Adrenal gland (tissue), 12 donors: ENCODE results near the gene ELK1. TPM values are rescaled to one million over a fixed set of nuclear protein-coding genes. Genes with fewer than 3 reads are reported as not detected.

ENCODE experiments used
- DNase-seq, 7 donors: peaks; one replicate each; pipeline ENCODE4 v3.0.0-alpha.2; 2019 to 2020
- H3K27ac ChIP-seq, 5 donors: fragments of 200-600 bp; sonication (generic) in 4 of 5; 1 replicate in 3 of 5; 2 replicates in 2 of 5; pipeline versions ENCODE4 v1.5.1 to v1.8.0; 2016 to 2020; ENCODE audit warnings: mild to moderate bottlenecking in 1 of 5
- H3K27me3 ChIP-seq: fragments of 200-600 bp; 2 replicates; pipeline ENCODE4 v1.8.0; 2021
- H3K36me3 ChIP-seq, 2 donors: fragments of 200-600 bp; replicated peaks in 1 of 2; 1 replicate in 1 of 2; 2 replicates in 1 of 2; pipeline versions ENCODE4 v1.5.1 to v1.8.0; 2018 to 2022
- H3K4me1 ChIP-seq, 2 donors: fragments of 200-600 bp; replicated peaks in 1 of 2; 1 replicate in 1 of 2; 2 replicates in 1 of 2; pipeline versions ENCODE4 v1.5.1 to v1.8.0; 2018 to 2021
- H3K4me3 ChIP-seq, 4 donors: fragments of 200-600 bp; sonication (generic) in 3 of 4; one replicate each; pipeline ENCODE4 v1.5.1; 2016 to 2018
- H3K9me3 ChIP-seq, 3 donors: fragments of 200-600 bp; sonication (generic) in 1 of 3; replicated peaks in 1 of 3; 1 replicate in 2 of 3; 2 replicates in 1 of 3; pipeline versions ENCODE4 v1.5.1 to v1.8.0; 2016 to 2021
- CTCF ChIP-seq, 6 experiments: fragments of 450-650 bp in 4 of 6; fragments of 200-600 bp in 2 of 6; sonication (generic) in 1 of 6; IDR thresholded peaks; 1 replicate in 5 of 6; 2 replicates in 1 of 6; pipeline versions ENCODE4 v1.5.1 to v1.8.0; 2016 to 2021; ENCODE audit warnings: antibody characterized with exemption in 6 of 6, mild to moderate bottlenecking in 2 of 6, moderate library complexity in 1 of 6
- POLR2A ChIP-seq, 2 donors: fragments of 450-650 bp; IDR thresholded peaks; one replicate each; pipeline ENCODE4 v1.6.1; 2017; ENCODE audit warnings: antibody characterized with exemption in 2 of 2, mild to moderate bottlenecking in 2 of 2, moderate library complexity in 1 of 2
- WGBS, 4 donors: extraction: QIAGEN DNeasy Blood & Tissue Kit in 2 of 4; methylation state at CpG; one replicate each; pipeline versions ENCODE4 v1.1.5 to v1.1.7; 2013 to 2017; 5-methylcytosine and 5-hydroxymethylcytosine counted together
- intact Hi-C, 2 donors: fragments of 100-400 bp; cut with DNase I; formaldehyde crosslinking; loops; one replicate each; pipeline versions ENCODE4 v1.14.1 to v1.15.0; 2022 to 2023
- polyA plus RNA-seq, 3 donors: library from polyadenylated mRNA; stranded (reverse); fragments of 200-250 nt in 2 of 3; fragments of 350-450 nt in 1 of 3; fragmentation: Illumina TruSeq in 1 of 3; extraction: RNeasy Lipid Tissue Mini Kit (QIAGEN cat#74804) in 1 of 3; gene quantifications; one replicate each; pipeline ENCODE4 v1.2.3, GENCODE V29; 2013 to 2014
- total RNA-seq, 9 donors: library from RNA; depleted of rRNA in 4 of 9; stranded (reverse); fragments of >200 nt in 4 of 9; fragments of 120-200 nt in 1 of 9; fragmentation: NEBNext Ultra II Directional in 1 of 9; extraction: Animal tissue kit (Norgen Biotek cat#: 25700) in 1 of 9; gene quantifications; one replicate each; pipeline versions ENCODE4 v1.1.0 to v1.2.4, GENCODE V29; 2013 to 2023
- donor health status: healthy with polysubstance abuse.
- donor health status: Bipolar disorder and iron deficiency.
- donor health status: DM: yes; HTN: yes; CAD: no.
- donor health status: DM: no; HTN: no; CAD: no.
- donor health status: DM: no; HTN: no; CAD: no.
- donor health status: DM: yes; HTN: yes; CAD: no.

ELK1 gene
- total and polyA plus RNA-seq, 12 donors, result 21.6 to 78.8 (median 46.3) TPM

GRCh38 chrX:47633689-47634590 lies 16.4 kb downstream of the ELK1 start:
- peak in 1 of 7 donors; percentile 39 for DNase-seq
- TF ChIP-seq POLR2A (IDR thresholded peaks at IDR 0.05) (no peak), CTCF (IDR thresholded peaks at IDR 0.05) (no peak)
- 55 to 62% (median 59%) methylated on average over 14 of the region's 14 CpGs for WGBS, 4 donors
- no peaks in the 10 kb centered on the region for H3K9me3 ChIP-seq
- H3K4me3 ChIP-seq, result no peak overlapping the region
- intact Hi-C loops, result no loop called here
- H3K27me3 ChIP-seq, result no peaks in the 10 kb centered on the region
- peaks cover 0 to 18% of the 10 kb centered on the region in 2 donors for H3K36me3 ChIP-seq
- no peaks in the 10 kb centered on the region for H3K4me1 ChIP-seq
- no peak overlapping the region for H3K27ac ChIP-seq

- no peak for DNase-seq
- 62 to 73% (median 64%) methylated on average over 4 of the region's 4 CpGs for WGBS, 4 donors
- no peak overlapping the region for H3K27ac ChIP-seq
- peaks cover 0 to 12% of the 10 kb centered on the region in 2 donors for H3K36me3 ChIP-seq
- no peaks in the 10 kb centered on the region for H3K27me3 ChIP-seq
- intact Hi-C loops, result no loop called here
- no peak overlapping the region for H3K4me3 ChIP-seq
- no peak for TF ChIP-seq POLR2A (IDR thresholded peaks at IDR 0.05)
- TF ChIP-seq CTCF (IDR thresholded peaks at IDR 0.05), result no peak
- no peaks in the 10 kb centered on the region for H3K4me1 ChIP-seq
- no peaks in the 10 kb centered on the region for H3K9me3 ChIP-seq
These were observed 17.7 kb downstream of the ELK1 start for GRCh38 chrX:47632666-47633065.

- Histone ChIP-seq H3K9me3 (no peaks in the 10 kb centered on the region), H3K36me3 (peaks cover 0 to 9% of the 10 kb centered on the region in 2 donors), H3K27me3 (no peaks in the 10 kb centered on the region), H3K4me3 (no peak overlapping the region), H3K4me1 (no peaks in the 10 kb centered on the region), H3K27ac (no peak overlapping the region)
- WGBS, 4 donors, result 77 to 83% (median 80%) methylated on average over 4 to 5 of the region's 5 CpGs
- no peak for TF ChIP-seq CTCF (IDR thresholded peaks at IDR 0.05)
- TF ChIP-seq POLR2A (IDR thresholded peaks at IDR 0.05), result no peak
- DNase-seq, result no peak
- intact Hi-C loops, result no loop called here
These were observed 18.7 kb downstream of the ELK1 start for GRCh38 chrX:47631676-47632075.

- intact Hi-C loops, result no loop called here
- TF ChIP-seq POLR2A (IDR thresholded peaks at IDR 0.05) (no peak), CTCF (IDR thresholded peaks at IDR 0.05) (no peak)
These were observed 20.8 kb downstream of the ELK1 start, which contains the start of gene CFP for GRCh38 chrX:47629419-47630200. Gene CFP (minus strand): TSS chrX:47629930. CDS start chrX:47629844, 86 bp downstream.

More at GRCh38 chrX:47629419-47630200, 20.8 kb downstream of the ELK1 start, which contains the start of gene CFP:
- H3K9me3 ChIP-seq, result no peaks in the 10 kb centered on the region
- no peak within 1 kb of the TSS for H3K27ac ChIP-seq
- no peaks in the 10 kb centered on the region for H3K36me3 ChIP-seq
- H3K4me3 ChIP-seq, result no peak within 1 kb of the TSS
- no peaks in the 10 kb centered on the region for H3K27me3 ChIP-seq
- DNase-seq, result no peak
- H3K4me1 ChIP-seq, result no peaks in the 10 kb centered on the region
- WGBS, 4 donors, result 48 to 74% (median 55%) methylated on average over 4 to 14 of the region's 14 CpGs
